Iris pigment epithelial cell (primary cell): ENCODE measurements around the gene KRT3.
"Not testable (repeated sequence)": the region's sequence is repeated elsewhere in the genome, so short reads cannot be mapped to it uniquely, and the experiment has no call there.

Experiments
- DNase-seq: peaks from one replicate; pipeline ENCODE4 v3.0.0-alpha.2; 2011; ENCODE audit warnings: low read depth

The KRT3 gene

GRCh38 chr12:52781399-52782082 lies 14.4 kb downstream of the KRT3 start:
- DNase-seq, result no peak

GRCh38 chr12:52779914-52780313 lies 16.0 kb downstream of the KRT3 start:
- no peak for DNase-seq

GRCh38 chr12:52778833-52779232 lies 17.1 kb downstream of the KRT3 start:
- no peak for DNase-seq

- no peak for DNase-seq
Observed at GRCh38 chr12:52777566-52777965, 18.4 kb downstream of the KRT3 start.

- no peak for DNase-seq
Observed at GRCh38 chr12:52776913-52777395, 19.0 kb downstream of the KRT3 start, which contains the start of gene KRT76. KRT76 (minus strand) TSS chr12:52777345; CDS start chr12:52777291, 54 bp downstream.

- DNase-seq, result no peak
Observed at GRCh38 chr12:52776435-52776834, 19.5 kb downstream of the KRT3 start.

GRCh38 chr12:52774629-52775250 lies 21.2 kb downstream of the KRT3 start:
- no peak for DNase-seq

- no peak for DNase-seq
Observed at GRCh38 chr12:52772772-52773171, 23.1 kb downstream of the KRT3 start.

GRCh38 chr12:52772188-52772587 lies 23.7 kb downstream of the KRT3 start:
- no peak for DNase-seq

- DNase-seq, result no peak
Observed at GRCh38 chr12:52771505-52771904, 24.4 kb downstream of the KRT3 start.

GRCh38 chr12:52771088-52771487 lies 24.8 kb downstream of the KRT3 start:
- no peak for DNase-seq

- DNase-seq, result no peak
Observed at GRCh38 chr12:52769946-52770345, 26.0 kb downstream of the KRT3 start.

- no peak for DNase-seq
Observed at GRCh38 chr12:52769354-52769753, 26.6 kb downstream of the KRT3 start.

- DNase-seq, result no peak
Observed at GRCh38 chr12:52768479-52769200, 27.3 kb downstream of the KRT3 start.

- no peak for DNase-seq
Observed at GRCh38 chr12:52767427-52767826, 28.5 kb downstream of the KRT3 start.

GRCh38 chr12:52767020-52767379 lies 28.9 kb downstream of the KRT3 start:
- DNase-seq, result no peak

- DNase-seq, result no peak
Observed at GRCh38 chr12:52766351-52767019, 29.4 kb downstream of the KRT3 start.

GRCh38 chr12:52765702-52766101 lies 30.2 kb downstream of the KRT3 start:
- no peak for DNase-seq

GRCh38 chr12:52763991-52764390 lies 31.9 kb downstream of the KRT3 start:
- DNase-seq, result no peak

- no peak for DNase-seq
Observed at GRCh38 chr12:52763036-52763659, 32.8 kb downstream of the KRT3 start.

GRCh38 chr12:52761802-52762201 lies 34.1 kb downstream of the KRT3 start:
- no peak for DNase-seq

- not testable (repeated sequence) for DNase-seq
Observed at GRCh38 chr12:52761218-52761617, 34.7 kb downstream of the KRT3 start.
